Erythroblast (primary cell): Measurements from ENCODE around the gene FBLIM1.

Source experiments
- GATA1 ChIP-seq: IDR thresholded peaks from 2 replicates; pipeline ENCODE4 v1.6.1; 2011; ENCODE audit warnings: low read depth, mild to moderate bottlenecking, control low read depth, low read length, moderate library complexity
- POLR2A ChIP-seq: IDR thresholded peaks from 2 replicates; pipeline ENCODE4 v1.6.1; 2011; ENCODE audit warnings: mild to moderate bottlenecking, low read length

DNA sequence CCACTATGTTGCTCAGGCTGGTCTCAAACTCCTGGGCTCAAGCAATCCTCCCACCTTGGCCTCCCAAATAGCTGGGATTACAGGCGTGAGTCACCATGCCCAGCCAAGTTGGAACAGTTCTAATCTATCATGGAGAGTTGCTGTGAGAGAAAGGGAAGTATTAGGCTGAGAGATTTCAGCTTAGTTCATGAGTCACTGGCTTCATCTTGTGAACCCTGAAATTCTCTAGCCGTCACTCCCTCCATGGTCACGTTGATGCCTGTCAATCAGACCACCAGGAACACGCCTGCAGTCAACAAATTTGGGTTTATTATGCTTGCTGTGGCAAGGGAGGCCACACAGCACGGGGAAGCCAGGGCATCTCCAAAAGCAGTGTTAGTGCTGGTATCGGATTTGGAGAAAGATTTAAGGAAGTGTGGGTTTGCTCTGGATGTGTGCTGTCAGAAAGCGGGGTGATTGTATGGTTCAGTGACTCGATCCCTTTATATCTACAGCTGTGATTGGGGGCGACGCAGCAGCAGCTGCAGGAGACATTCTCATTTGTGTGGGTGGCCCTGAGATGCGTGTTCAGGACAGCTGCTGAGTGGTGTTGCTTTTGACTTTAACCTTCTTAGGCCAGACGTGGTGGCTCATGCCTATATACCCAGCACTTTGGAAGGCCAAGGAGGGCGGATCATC, 30.2 kb downstream of the FBLIM1 start:
- no peak for TF ChIP-seq POLR2A
- no peak for TF ChIP-seq GATA1
